ENCODE measurements around the gene ZMPSTE24.

ZMPSTE24 gene

DNA sequence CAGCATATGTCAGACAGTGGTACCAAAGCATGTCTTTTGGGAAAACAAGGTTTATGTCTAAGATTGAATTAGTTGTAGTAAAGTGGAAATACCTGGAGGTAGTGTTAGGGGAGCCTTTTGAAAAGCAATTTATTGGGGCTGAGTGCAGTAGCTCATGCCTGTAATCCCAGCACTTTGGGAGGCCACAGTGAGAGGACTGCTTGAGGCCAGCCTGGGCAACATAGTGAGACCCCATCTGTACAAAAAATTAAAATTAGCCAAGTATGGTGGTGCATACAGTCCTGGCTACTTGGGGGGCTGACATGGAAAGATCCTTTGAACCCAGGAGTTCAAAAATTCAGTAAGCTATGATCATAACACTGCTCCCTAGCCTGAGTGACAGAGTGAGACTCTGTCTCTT, 7.3 kb downstream of the ZMPSTE24 start:
- peaks cover 51% of the 10 kb centered on the region for H3K79me2 ChIP-seq (ENCODE audit: control insufficient read depth, low read length)
- H3K36me3 ChIP-seq (ENCODE audit: control insufficient read depth, low read length), result peaks cover 85% of the 10 kb centered on the region
- H3K9me3 ChIP-seq (ENCODE audit: control insufficient read depth, insufficient read depth, low read length), result no peaks in the 10 kb centered on the region
- H3K4me1 ChIP-seq (ENCODE audit: control insufficient read depth, low read length), result no peaks in the 10 kb centered on the region
- no peak overlapping the region for H3K27ac ChIP-seq (ENCODE audit: low read depth, low read length)
- peaks cover 6% of the 10 kb centered on the region; the same call in 1 of the 2 replicates for H3F3A ChIP-seq (ENCODE audit: control insufficient read depth, insufficient read depth)
- H3K4me2 ChIP-seq (ENCODE audit: low read length), result no peak overlapping the region
- H3K9me2 ChIP-seq (replicated peaks; ENCODE audit: control insufficient read depth, low read length), result no peaks in the 10 kb centered on the region
- TF ChIP-seq, protein P1, sequence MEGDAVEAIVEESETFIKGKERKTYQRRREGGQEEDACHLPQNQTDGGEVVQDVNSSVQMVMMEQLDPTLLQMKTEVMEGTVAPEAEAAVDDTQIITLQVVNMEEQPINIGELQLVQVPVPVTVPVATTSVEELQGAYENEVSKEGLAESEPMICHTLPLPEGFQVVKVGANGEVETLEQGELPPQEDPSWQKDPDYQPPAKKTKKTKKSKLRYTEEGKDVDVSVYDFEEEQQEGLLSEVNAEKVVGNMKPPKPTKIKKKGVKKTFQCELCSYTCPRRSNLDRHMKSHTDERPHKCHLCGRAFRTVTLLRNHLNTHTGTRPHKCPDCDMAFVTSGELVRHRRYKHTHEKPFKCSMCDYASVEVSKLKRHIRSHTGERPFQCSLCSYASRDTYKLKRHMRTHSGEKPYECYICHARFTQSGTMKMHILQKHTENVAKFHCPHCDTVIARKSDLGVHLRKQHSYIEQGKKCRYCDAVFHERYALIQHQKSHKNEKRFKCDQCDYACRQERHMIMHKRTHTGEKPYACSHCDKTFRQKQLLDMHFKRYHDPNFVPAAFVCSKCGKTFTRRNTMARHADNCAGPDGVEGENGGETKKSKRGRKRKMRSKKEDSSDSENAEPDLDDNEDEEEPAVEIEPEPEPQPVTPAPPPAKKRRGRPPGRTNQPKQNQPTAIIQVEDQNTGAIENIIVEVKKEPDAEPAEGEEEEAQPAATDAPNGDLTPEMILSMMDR (IDR thresholded peaks at IDR 0.05; ENCODE audit: low read depth, low read length, poor library complexity, severe bottlenecking), result no peak
- no peak overlapping the region for H3K4me3 ChIP-seq (ENCODE audit: low read length)
- no peaks in the 10 kb centered on the region for H4K20me1 ChIP-seq (ENCODE audit: control insufficient read depth, insufficient read depth, low read depth, low read length)
- H3K27me3 ChIP-seq (ENCODE audit: control insufficient read depth, low read length), result no peaks in the 10 kb centered on the region

DNA sequence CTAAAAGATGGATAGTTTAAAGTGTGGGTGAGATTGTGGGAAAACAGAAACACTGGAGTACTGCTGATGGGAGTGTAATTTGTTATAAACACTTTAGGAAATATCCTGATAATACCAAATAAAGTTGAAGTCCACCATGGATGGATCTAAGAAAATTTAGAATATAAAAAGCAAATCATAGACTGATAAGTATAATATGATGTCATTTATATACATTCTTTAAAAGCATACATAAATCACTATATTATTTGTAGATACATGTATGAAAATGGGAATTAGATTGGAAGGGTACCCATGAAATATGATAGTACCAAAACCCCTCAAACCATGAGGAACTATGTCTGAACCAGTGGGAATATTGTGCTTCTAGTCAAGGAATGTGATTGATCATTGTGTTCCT, 7.9 kb downstream of the ZMPSTE24 start:
- H3K79me2 ChIP-seq (ENCODE audit: control insufficient read depth, low read length), result peaks cover 45% of the 10 kb centered on the region
- H3K27ac ChIP-seq (ENCODE audit: low read depth, low read length), result no peak overlapping the region
- H3K9me2 ChIP-seq (replicated peaks; ENCODE audit: control insufficient read depth, low read length), result no peaks in the 10 kb centered on the region
- H3K36me3 ChIP-seq (ENCODE audit: control insufficient read depth, low read length), result peaks cover 85% of the 10 kb centered on the region
- H3K4me1 ChIP-seq (ENCODE audit: control insufficient read depth, low read length), result no peaks in the 10 kb centered on the region
- H4K20me1 ChIP-seq (ENCODE audit: control insufficient read depth, insufficient read depth, low read depth, low read length), result no peaks in the 10 kb centered on the region
- no peak overlapping the region for H3K4me3 ChIP-seq (ENCODE audit: low read length)
- no peaks in the 10 kb centered on the region for H3K27me3 ChIP-seq (ENCODE audit: control insufficient read depth, low read length)
- H3K9me3 ChIP-seq (ENCODE audit: control insufficient read depth, insufficient read depth, low read length), result no peaks in the 10 kb centered on the region
- H3F3A ChIP-seq (ENCODE audit: control insufficient read depth, insufficient read depth), result peaks cover 6% of the 10 kb centered on the region; the same call in 1 of the 2 replicates
- TF ChIP-seq, protein P1 (IDR thresholded peaks at IDR 0.05; ENCODE audit: low read depth, low read length, poor library complexity, severe bottlenecking), result no peak
- no peak for TF ChIP-seq EZH2phosphoT487 (IDR thresholded peaks at IDR 0.05; ENCODE audit: borderline replicate concordance, low read length)
- H3K4me2 ChIP-seq (ENCODE audit: low read length), result no peak overlapping the region

DNA sequence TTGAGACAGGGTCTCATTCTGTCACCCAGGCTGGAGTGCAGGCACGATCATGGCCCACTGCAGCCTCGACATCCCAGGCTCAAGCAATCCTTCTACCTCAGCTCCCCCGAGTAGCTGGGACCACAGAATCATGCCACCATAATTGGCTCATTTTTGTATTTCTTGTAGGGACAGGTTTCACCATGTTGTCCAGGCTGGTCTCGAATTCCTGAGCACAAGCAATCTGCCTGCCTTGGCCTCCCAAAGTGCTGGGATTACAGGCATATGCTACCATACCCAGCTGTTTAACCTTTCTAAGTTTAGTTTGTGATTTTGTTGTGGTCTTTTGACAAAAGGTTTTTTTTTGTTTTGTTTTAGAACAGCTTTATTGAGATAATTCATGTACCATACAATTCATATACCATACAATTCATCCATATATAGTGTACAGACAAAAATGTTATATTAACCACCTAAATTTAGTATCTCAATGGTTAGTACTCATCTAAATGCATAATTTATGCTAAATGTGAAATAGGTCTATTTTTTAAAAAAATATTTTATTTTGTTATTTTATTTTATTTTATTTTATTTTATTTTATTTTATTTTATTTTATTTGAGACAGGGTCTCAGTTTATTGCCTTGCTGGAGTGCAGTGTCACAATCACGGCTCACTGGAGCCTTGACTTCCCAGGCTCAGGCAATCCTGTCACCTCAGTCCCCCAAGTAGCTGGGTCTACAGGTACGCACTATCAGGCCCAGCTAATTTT, 8.9 kb downstream of the ZMPSTE24 start:
- peaks cover 6% of the 10 kb centered on the region; the same call in 1 of the 2 replicates for H3F3A ChIP-seq (ENCODE audit: control insufficient read depth, insufficient read depth)
- no peak overlapping the region for H3K4me3 ChIP-seq (ENCODE audit: low read length)
- H3K27ac ChIP-seq (ENCODE audit: low read depth, low read length), result no peak overlapping the region
- no peak overlapping the region for H3K4me2 ChIP-seq (ENCODE audit: low read length)
- H3K79me2 ChIP-seq (ENCODE audit: control insufficient read depth, low read length), result peaks cover 38% of the 10 kb centered on the region
- peaks cover 84% of the 10 kb centered on the region for H3K36me3 ChIP-seq (ENCODE audit: control insufficient read depth, low read length)
- H3K9me3 ChIP-seq (ENCODE audit: control insufficient read depth, insufficient read depth, low read length), result no peaks in the 10 kb centered on the region
- H3K27me3 ChIP-seq (ENCODE audit: control insufficient read depth, low read length), result no peaks in the 10 kb centered on the region
- TF ChIP-seq EZH2phosphoT487 (IDR thresholded peaks at IDR 0.05; ENCODE audit: borderline replicate concordance, low read length), result no peak
- TF ChIP-seq, protein P1 (IDR thresholded peaks at IDR 0.05; ENCODE audit: low read depth, low read length, poor library complexity, severe bottlenecking), result no peak
- H3K4me1 ChIP-seq (ENCODE audit: control insufficient read depth, low read length), result no peaks in the 10 kb centered on the region
- no peaks in the 10 kb centered on the region for H3K9me2 ChIP-seq (replicated peaks; ENCODE audit: control insufficient read depth, low read length)
- no peaks in the 10 kb centered on the region for H4K20me1 ChIP-seq (ENCODE audit: control insufficient read depth, insufficient read depth, low read depth, low read length)
